IMR-90 (cell line): ENCODE data around the gene MARCKSL1. TPM values are rescaled to one million over a fixed set of nuclear protein-coding genes. Genes with fewer than 3 reads are reported as not detected.

Experiments used
- ATAC-seq: fragments of 200-7000 bp; cut with Tn5 transposase; 2 replicates; pipeline ENCODE4 v1.9.1; 2020; ENCODE audit warnings: low read depth, mild to moderate bottlenecking, moderate library complexity
- BruUV-seq: library from RNA; stranded (reverse); fragments of 400-500 nt; replicated peaks from 2 replicates; lab custom pipeline; 2021; lab: Mats Ljungman, UMichigan
- CTCF ChIA-PET: fragments of 300-600 bp; formaldehyde crosslinking; extraction: SDS; loops from one replicate; lab custom pipeline; 2021; ENCODE audit warnings: antibody characterized with exemption; lab: Yijun Ruan, JAX
- POLR2A ChIA-PET: fragments of 300-600 bp; sonication (Branson Sonifier 250); formaldehyde crosslinking; loops from one replicate; lab custom pipeline; 2022; ENCODE audit warnings: antibody characterized with exemption; ENCODE audit not compliant: unreplicated experiment; lab: Charles Lee
- DNase-seq: peaks from one replicate; pipeline ENCODE4 v3.0.0; 2013
- H2AFZ ChIP-seq: replicated peaks from 2 replicates; pipeline ENCODE3; 2013; ENCODE audit warnings: low read length, mild to moderate bottlenecking; ENCODE audit not compliant: poor library complexity
- H2AK5ac ChIP-seq: 2 replicates; pipeline ENCODE4 v1.6.1; 2013; ENCODE audit warnings: low read depth, low read length, inconsistent platforms
- H2AK9ac ChIP-seq: replicated peaks from 2 replicates; pipeline ENCODE3; 2013; ENCODE audit warnings: mild to moderate bottlenecking, low read depth, low read length, moderate library complexity; ENCODE audit not compliant: poor library complexity
- H2BK120ac ChIP-seq: 2 replicates; pipeline ENCODE4 v1.6.1; 2013; ENCODE audit warnings: low read depth, low read length, inconsistent platforms
- H2BK15ac ChIP-seq: 3 replicates; pipeline ENCODE4 v1.6.1; 2013; ENCODE audit warnings: low read depth, low read length, inconsistent platforms
- H2BK20ac ChIP-seq: 2 replicates; pipeline ENCODE4 v1.6.1; 2013; ENCODE audit warnings: low read depth, mild to moderate bottlenecking, inconsistent platforms, low read length, moderate library complexity
- H2BK5ac ChIP-seq: 2 replicates; pipeline ENCODE4 v1.6.1; 2013; ENCODE audit warnings: mild to moderate bottlenecking, low read depth, low read length, inconsistent platforms; ENCODE audit not compliant: poor library complexity, severe bottlenecking
- H3K14ac ChIP-seq: replicated peaks from 2 replicates; pipeline ENCODE4 v1.6.1; 2013; ENCODE audit warnings: low read depth, low read length, inconsistent platforms
- H3K18ac ChIP-seq: 2 replicates; pipeline ENCODE4 v1.6.1; 2013; ENCODE audit warnings: low read depth, low read length, control low read depth
- H3K23ac ChIP-seq: 2 replicates; pipeline ENCODE4 v1.6.1; 2013; ENCODE audit warnings: low read depth, low read length, inconsistent platforms
- H3K27ac ChIP-seq: 2 replicates; pipeline ENCODE4 v1.5.1; 2013; ENCODE audit warnings: mild to moderate bottlenecking, control low read depth, low read length; ENCODE audit not compliant: insufficient read depth
- H3K27me3 ChIP-seq: 2 replicates; pipeline ENCODE4 v1.6.1; 2013; ENCODE audit warnings: low read length; ENCODE audit not compliant: control insufficient read depth, insufficient read depth
- H3K36me3 ChIP-seq: 2 replicates; pipeline ENCODE4 v1.6.1; 2013; ENCODE audit warnings: low read length, mixed read lengths; ENCODE audit not compliant: control insufficient read depth, insufficient read depth
- H3K4ac ChIP-seq: 2 replicates; pipeline ENCODE4 v1.6.1; 2013; ENCODE audit warnings: low read depth, low read length, inconsistent platforms
- H3K4me1 ChIP-seq: 2 replicates; pipeline ENCODE4 v1.6.1; 2013; ENCODE audit warnings: low read length, mixed read lengths; ENCODE audit not compliant: control insufficient read depth, insufficient read depth
- H3K4me2 ChIP-seq: 2 replicates; pipeline ENCODE4 v1.6.1; 2013; ENCODE audit warnings: low read depth, mild to moderate bottlenecking, control low read depth, low read length, moderate library complexity
- H3K4me3 ChIP-seq: 2 replicates; pipeline ENCODE4 v1.5.1; 2013; ENCODE audit warnings: low read depth, mild to moderate bottlenecking, control low read depth, low read length, moderate library complexity; ENCODE audit not compliant: insufficient read depth
- H3K56ac ChIP-seq: 2 replicates; pipeline ENCODE4 v1.6.1; 2013; ENCODE audit warnings: low read length, inconsistent platforms; ENCODE audit not compliant: insufficient read depth; ENCODE audit errors: extremely low read depth
- H3K79me1 ChIP-seq, 2 experiments: 2 replicates each; pipeline ENCODE4 v1.6.1; 2013; ENCODE audit warnings: low read length in 2 of 2, inconsistent platforms in 1 of 2, low read depth in 1 of 2
- H3K9ac ChIP-seq: 2 replicates; pipeline ENCODE4 v1.6.1; 2013; ENCODE audit warnings: low read depth, low read length, control low read depth
- H3K9me1 ChIP-seq: 2 replicates; pipeline ENCODE4 v1.6.1; 2013; ENCODE audit warnings: low read length, inconsistent platforms; ENCODE audit not compliant: insufficient read depth
- H3K9me3 ChIP-seq: 2 replicates; pipeline ENCODE4 v1.6.1; 2013; ENCODE audit warnings: low read length; ENCODE audit not compliant: control insufficient read depth, insufficient read depth
- H4K20me1 ChIP-seq: 2 replicates; pipeline ENCODE4 v1.6.1; 2013; ENCODE audit warnings: low read length, inconsistent platforms; ENCODE audit not compliant: insufficient read depth
- H4K5ac ChIP-seq: 2 replicates; pipeline ENCODE4 v1.6.1; 2013; ENCODE audit warnings: mild to moderate bottlenecking, low read depth, low read length, control low read depth
- H4K8ac ChIP-seq, 2 experiments: 2 replicates each; pipeline ENCODE4 v1.6.1; 2013; ENCODE audit warnings: low read depth in 2 of 2, low read length in 2 of 2, control low read depth in 1 of 2, inconsistent platforms in 1 of 2
- H4K91ac ChIP-seq: 2 replicates; pipeline ENCODE4 v1.6.1; 2013; ENCODE audit warnings: low read depth, low read length, inconsistent platforms; ENCODE audit not compliant: insufficient read depth
- RFX5 ChIP-seq: IDR thresholded peaks from 2 replicates; pipeline ENCODE4 v1.8.0; 2012; ENCODE audit warnings: low read depth, mild to moderate bottlenecking, low read length, moderate library complexity
- WGBS, 2 experiments: methylation state at CpG; one replicate each; pipeline versions ENCODE4 v1.1.5 to v1.1.7; 2013; ENCODE audit warnings: missing lambda C conversion rate in 2 of 2; ENCODE audit not compliant: insufficient read length in 1 of 2; ENCODE audit errors: extremely low coverage in 2 of 2; 5-methylcytosine and 5-hydroxymethylcytosine counted together
- dilution Hi-C: fragments of 300-500 bp; cut with HindIII; formaldehyde crosslinking; loops from one replicate; pipeline ENCODE4 v1.14.3; 2018; ENCODE audit warnings: low sequenced_read_pairs; ENCODE audit not compliant: unreplicated experiment
- in situ Hi-C: fragments of 300-500 bp; cut with MboI; formaldehyde crosslinking; loops from 3 replicates; pipeline ENCODE4 v1.14.3; 2019; ENCODE audit warnings: low sequenced_read_pairs, inconsistent platforms, mixed read lengths
- intact Hi-C: fragments of 100-400 bp; cut with micrococcal nuclease; formaldehyde crosslinking; loops from 2 replicates; pipeline ENCODE4 v1.10.0; 2022
- polyA plus RNA-seq, 3 experiments: library from polyadenylated mRNA; depleted of rRNA; stranded (reverse); fragments of >200 nt; gene quantifications; 2 replicates each; pipeline ENCODE4 v1.2.3, GENCODE V29; 2012; ENCODE audit warnings: low replicate concordance in 1 of 3
- total RNA-seq: library from RNA; depleted of rRNA; stranded (reverse); fragments of >200 nt; gene quantifications from 2 replicates; pipeline ENCODE4 v1.2.3, GENCODE V29; 2012

MARCKSL1 gene
- total and polyA plus RNA-seq, 2 of the 4 experiments (the other 2 are of a cell fraction) = 37.5 to 218 TPM

GRCh38 chr1:32341971-32342370 lies 5.9 kb upstream of the MARCKSL1 start:
- H2AK5ac ChIP-seq = no peak overlapping the region
- no peaks in the 10 kb centered on the region for H3K9me3 ChIP-seq
- H3K4me1 ChIP-seq = peaks cover 2% of the 10 kb centered on the region; the same call in 1 of the 2 replicates
- no peak overlapping the region for H3K18ac ChIP-seq
- ATAC-seq (no peak), DNase-seq (no peak)
- peak overlapping the region; percentile 5 for H2AK9ac ChIP-seq
- no peak overlapping the region for H2BK5ac ChIP-seq
- H4K20me1 ChIP-seq = no peaks in the 10 kb centered on the region
- WGBS, 2 experiments = 67% methylated on average over 3 of the region's 5 CpGs; no CpG with 5 or more reads in 1 of the 2 experiments
- POLR2A ChIA-PET = interaction anchor here (0.6 kb wide), 1 partner anchor 257 kb away, joined by 8 read pairs; no protein-coding TSS in a partner anchor
- H3K27ac ChIP-seq = no peak overlapping the region
- no peak overlapping the region for H4K8ac ChIP-seq
- BruUV-seq = no TSS peak
- H3K79me1 ChIP-seq = no peaks in the 10 kb centered on the region; a peak in 1 of 4 replicates
- no peak overlapping the region for H3K9ac ChIP-seq
- dilution Hi-C loops (no loop called here), in situ Hi-C loops (no loop called here), intact Hi-C loops (no loop called here)
- no peak overlapping the region for H2BK15ac ChIP-seq
- H3K9me1 ChIP-seq = no peaks in the 10 kb centered on the region; the same call in 1 of the 2 replicates
- no peak overlapping the region for H3K23ac ChIP-seq
- no peaks in the 10 kb centered on the region for H3K27me3 ChIP-seq
- no peak overlapping the region for H3K56ac ChIP-seq
- H4K5ac ChIP-seq = no peak overlapping the region
- no peak overlapping the region for H2BK20ac ChIP-seq
- no peak overlapping the region for H4K91ac ChIP-seq
- H3K4ac ChIP-seq = no peak overlapping the region
- H3K4me3 ChIP-seq = no peak overlapping the region
- TF ChIP-seq RFX5 = no peak
- no peak overlapping the region for H3K14ac ChIP-seq
- no peak overlapping the region for H2BK120ac ChIP-seq
- no peaks in the 10 kb centered on the region for H3K36me3 ChIP-seq
- CTCF ChIA-PET = no interaction called here
- H2AFZ ChIP-seq = no peak overlapping the region
- H3K4me2 ChIP-seq = no peak overlapping the region
